IMR-90 (cell line): Measurements from ENCODE around the gene COL4A1. TPM values are rescaled to one million over a fixed set of nuclear protein-coding genes. Genes with fewer than 3 reads are reported as not detected.

ENCODE experiments used
- ATAC-seq: fragments of 200-7000 bp; cut with Tn5 transposase; 2 replicates; pipeline ENCODE4 v1.9.1; 2020; ENCODE audit warnings: low read depth, mild to moderate bottlenecking, moderate library complexity
- BruUV-seq: library from RNA; stranded (reverse); fragments of 400-500 nt; replicated peaks from 2 replicates; lab custom pipeline; 2021; lab: Mats Ljungman, UMichigan
- CTCF ChIA-PET: fragments of 300-600 bp; formaldehyde crosslinking; extraction: SDS; loops from one replicate; lab custom pipeline; 2021; ENCODE audit warnings: antibody characterized with exemption; lab: Yijun Ruan, JAX
- POLR2A ChIA-PET: fragments of 300-600 bp; sonication (Branson Sonifier 250); formaldehyde crosslinking; loops from one replicate; lab custom pipeline; 2022; ENCODE audit warnings: antibody characterized with exemption; ENCODE audit not compliant: unreplicated experiment; lab: Charles Lee
- DNase-seq: peaks from one replicate; pipeline ENCODE4 v3.0.0; 2013
- H2AFZ ChIP-seq: replicated peaks from 2 replicates; pipeline ENCODE3; 2013; ENCODE audit warnings: low read length, mild to moderate bottlenecking; ENCODE audit not compliant: poor library complexity
- H2AK5ac ChIP-seq: 2 replicates; pipeline ENCODE4 v1.6.1; 2013; ENCODE audit warnings: low read depth, low read length, inconsistent platforms
- H2AK9ac ChIP-seq: replicated peaks from 2 replicates; pipeline ENCODE3; 2013; ENCODE audit warnings: mild to moderate bottlenecking, low read depth, low read length, moderate library complexity; ENCODE audit not compliant: poor library complexity
- H2BK120ac ChIP-seq: 2 replicates; pipeline ENCODE4 v1.6.1; 2013; ENCODE audit warnings: low read depth, low read length, inconsistent platforms
- H2BK15ac ChIP-seq: 3 replicates; pipeline ENCODE4 v1.6.1; 2013; ENCODE audit warnings: low read depth, low read length, inconsistent platforms
- H2BK20ac ChIP-seq: 2 replicates; pipeline ENCODE4 v1.6.1; 2013; ENCODE audit warnings: low read depth, mild to moderate bottlenecking, inconsistent platforms, low read length, moderate library complexity
- H2BK5ac ChIP-seq: 2 replicates; pipeline ENCODE4 v1.6.1; 2013; ENCODE audit warnings: mild to moderate bottlenecking, low read depth, low read length, inconsistent platforms; ENCODE audit not compliant: poor library complexity, severe bottlenecking
- H3K14ac ChIP-seq: replicated peaks from 2 replicates; pipeline ENCODE4 v1.6.1; 2013; ENCODE audit warnings: low read depth, low read length, inconsistent platforms
- H3K18ac ChIP-seq: 2 replicates; pipeline ENCODE4 v1.6.1; 2013; ENCODE audit warnings: low read depth, low read length, control low read depth
- H3K23ac ChIP-seq: 2 replicates; pipeline ENCODE4 v1.6.1; 2013; ENCODE audit warnings: low read depth, low read length, inconsistent platforms
- H3K27ac ChIP-seq: 2 replicates; pipeline ENCODE4 v1.5.1; 2013; ENCODE audit warnings: mild to moderate bottlenecking, control low read depth, low read length; ENCODE audit not compliant: insufficient read depth
- H3K27me3 ChIP-seq: 2 replicates; pipeline ENCODE4 v1.6.1; 2013; ENCODE audit warnings: low read length; ENCODE audit not compliant: control insufficient read depth, insufficient read depth
- H3K36me3 ChIP-seq: 2 replicates; pipeline ENCODE4 v1.6.1; 2013; ENCODE audit warnings: low read length, mixed read lengths; ENCODE audit not compliant: control insufficient read depth, insufficient read depth
- H3K4ac ChIP-seq: 2 replicates; pipeline ENCODE4 v1.6.1; 2013; ENCODE audit warnings: low read depth, low read length, inconsistent platforms
- H3K4me1 ChIP-seq: 2 replicates; pipeline ENCODE4 v1.6.1; 2013; ENCODE audit warnings: low read length, mixed read lengths; ENCODE audit not compliant: control insufficient read depth, insufficient read depth
- H3K4me2 ChIP-seq: 2 replicates; pipeline ENCODE4 v1.6.1; 2013; ENCODE audit warnings: low read depth, mild to moderate bottlenecking, control low read depth, low read length, moderate library complexity
- H3K4me3 ChIP-seq: 2 replicates; pipeline ENCODE4 v1.5.1; 2013; ENCODE audit warnings: low read depth, mild to moderate bottlenecking, control low read depth, low read length, moderate library complexity; ENCODE audit not compliant: insufficient read depth
- H3K56ac ChIP-seq: 2 replicates; pipeline ENCODE4 v1.6.1; 2013; ENCODE audit warnings: low read length, inconsistent platforms; ENCODE audit not compliant: insufficient read depth; ENCODE audit errors: extremely low read depth
- H3K79me1 ChIP-seq, 2 experiments: 2 replicates each; pipeline ENCODE4 v1.6.1; 2013; ENCODE audit warnings: low read length in 2 of 2, inconsistent platforms in 1 of 2, low read depth in 1 of 2
- H3K9ac ChIP-seq: 2 replicates; pipeline ENCODE4 v1.6.1; 2013; ENCODE audit warnings: low read depth, low read length, control low read depth
- H3K9me1 ChIP-seq: 2 replicates; pipeline ENCODE4 v1.6.1; 2013; ENCODE audit warnings: low read length, inconsistent platforms; ENCODE audit not compliant: insufficient read depth
- H3K9me3 ChIP-seq: 2 replicates; pipeline ENCODE4 v1.6.1; 2013; ENCODE audit warnings: low read length; ENCODE audit not compliant: control insufficient read depth, insufficient read depth
- H4K20me1 ChIP-seq: 2 replicates; pipeline ENCODE4 v1.6.1; 2013; ENCODE audit warnings: low read length, inconsistent platforms; ENCODE audit not compliant: insufficient read depth
- H4K5ac ChIP-seq: 2 replicates; pipeline ENCODE4 v1.6.1; 2013; ENCODE audit warnings: mild to moderate bottlenecking, low read depth, low read length, control low read depth
- H4K8ac ChIP-seq, 2 experiments: 2 replicates each; pipeline ENCODE4 v1.6.1; 2013; ENCODE audit warnings: low read depth in 2 of 2, low read length in 2 of 2, control low read depth in 1 of 2, inconsistent platforms in 1 of 2
- H4K91ac ChIP-seq: 2 replicates; pipeline ENCODE4 v1.6.1; 2013; ENCODE audit warnings: low read depth, low read length, inconsistent platforms; ENCODE audit not compliant: insufficient read depth
- CEBPB ChIP-seq: IDR thresholded peaks from 2 replicates; pipeline ENCODE4 v1.6.1; 2012; ENCODE audit warnings: low read depth, low read length, improper control_type of control experiment
- MAFK ChIP-seq: IDR thresholded peaks from 2 replicates; pipeline ENCODE4 v1.6.1; 2012; ENCODE audit warnings: low read depth, low read length, improper control_type of control experiment
- POLR2A ChIP-seq: IDR thresholded peaks from 2 replicates; pipeline ENCODE4 v1.6.1; 2012; ENCODE audit warnings: mild to moderate bottlenecking, low read depth, low read length
- RAD21 ChIP-seq: IDR thresholded peaks from 2 replicates; pipeline ENCODE4 v1.6.1; 2012; ENCODE audit warnings: low read length, improper control_type of control experiment
- RCOR1 ChIP-seq: IDR thresholded peaks from 2 replicates; pipeline ENCODE4 v1.6.1; 2012; ENCODE audit warnings: mild to moderate bottlenecking, low read length, improper control_type of control experiment; ENCODE audit not compliant: insufficient replicate concordance
- WGBS, 2 experiments: methylation state at CpG; one replicate each; pipeline versions ENCODE4 v1.1.5 to v1.1.7; 2013; ENCODE audit warnings: missing lambda C conversion rate in 2 of 2; ENCODE audit not compliant: insufficient read length in 1 of 2; ENCODE audit errors: extremely low coverage in 2 of 2; 5-methylcytosine and 5-hydroxymethylcytosine counted together
- dilution Hi-C: fragments of 300-500 bp; cut with HindIII; formaldehyde crosslinking; loops from one replicate; pipeline ENCODE4 v1.14.3; 2018; ENCODE audit warnings: low sequenced_read_pairs; ENCODE audit not compliant: unreplicated experiment
- in situ Hi-C: fragments of 300-500 bp; cut with MboI; formaldehyde crosslinking; loops from 3 replicates; pipeline ENCODE4 v1.14.3; 2019; ENCODE audit warnings: low sequenced_read_pairs, inconsistent platforms, mixed read lengths
- intact Hi-C: fragments of 100-400 bp; cut with micrococcal nuclease; formaldehyde crosslinking; loops from 2 replicates; pipeline ENCODE4 v1.10.0; 2022
- polyA plus RNA-seq, 3 experiments: library from polyadenylated mRNA; depleted of rRNA; stranded (reverse); fragments of >200 nt; gene quantifications; 2 replicates each; pipeline ENCODE4 v1.2.3, GENCODE V29; 2012; ENCODE audit warnings: low replicate concordance in 1 of 3
- total RNA-seq: library from RNA; depleted of rRNA; stranded (reverse); fragments of >200 nt; gene quantifications from 2 replicates; pipeline ENCODE4 v1.2.3, GENCODE V29; 2012
- TF ChIP-seq, protein P1 (sequence below): fragments of 150-350 bp; IDR thresholded peaks from 2 replicates; pipeline ENCODE4 v1.6.1; 2017; ENCODE audit warnings: mild to moderate bottlenecking, antibody characterized with exemption, low read length, low read depth
- TF ChIP-seq, protein P2 (sequence below): fragments of 150-350 bp; IDR thresholded peaks from 2 replicates; pipeline ENCODE4 v1.6.1; 2016; ENCODE audit warnings: low read depth, mild to moderate bottlenecking, low read length, moderate library complexity, borderline replicate concordance

COL4A1 gene
- total and polyA plus RNA-seq, 2 of the 4 experiments (the other 2 are of a cell fraction): 230 to 337 TPM

DNA sequence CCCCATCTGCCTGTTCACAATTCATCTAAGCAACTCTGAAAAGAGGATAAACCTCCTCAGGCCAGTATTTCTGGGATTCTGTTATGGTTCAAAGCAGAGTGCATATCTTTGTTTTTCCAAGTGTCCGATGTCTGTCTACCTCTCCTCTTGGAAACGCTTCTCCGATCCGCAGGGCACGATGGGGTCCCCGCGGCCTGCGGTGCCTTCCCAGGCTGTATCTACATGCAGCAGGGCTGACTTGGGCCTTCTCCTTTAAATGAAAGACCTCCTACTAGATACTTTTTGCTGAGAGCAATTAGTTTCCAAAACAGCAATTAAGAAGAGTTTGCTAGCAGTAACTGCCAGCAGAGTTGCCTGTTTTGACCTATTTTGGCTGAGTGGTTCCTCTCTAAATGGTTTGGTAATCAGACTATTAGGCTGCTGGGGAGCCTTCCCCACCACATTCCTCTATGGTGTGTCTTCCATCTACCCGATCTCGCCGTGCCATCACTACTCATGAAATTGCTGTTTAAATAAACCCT, 23.6 kb upstream of the COL4A1 start:
- Histone ChIP-seq H2BK20ac (peak overlapping the region; percentile 84), H3K14ac (peak overlapping the region; percentile 78), H3K18ac (peak overlapping the region; percentile 79), H3K4me3 (peak overlapping the region; percentile 1; the same call in 1 of the 2 replicates), H3K79me1 (peaks cover 40 to 90% of the 10 kb centered on the region in 2 experiments), H3K23ac (peak overlapping the region; percentile 81), H3K9me3 (no peaks in the 10 kb centered on the region), H3K9ac (peak overlapping the region; percentile 62), H2AK5ac (peak overlapping the region; percentile 88), H4K20me1 (peaks cover 48% of the 10 kb centered on the region), H3K27me3 (no peaks in the 10 kb centered on the region), H4K91ac (peak overlapping the region; percentile 81), H2BK120ac (peak overlapping the region; percentile 89), H3K9me1 (peaks cover 54% of the 10 kb centered on the region), H4K8ac (peak overlapping the region; percentile 45 to 77), H4K5ac (peak overlapping the region; percentile 81), H3K4me1 (peaks cover 56% of the 10 kb centered on the region), H3K4ac (peak overlapping the region; percentile 90), H3K27ac (peak overlapping the region; percentile 91), H3K4me2 (peak overlapping the region; percentile 65), H3K56ac (peak overlapping the region; percentile 68), H2BK5ac (peak overlapping the region; percentile 95), H2AFZ (no peak overlapping the region), H2BK15ac (peak overlapping the region; percentile 49; the same call in 1 of the 3 replicates), H3K36me3 (peaks cover 23% of the 10 kb centered on the region), H2AK9ac (peak overlapping the region; percentile 85)
- in situ Hi-C loops: no loop called here
- TF ChIP-seq, protein P1, sequence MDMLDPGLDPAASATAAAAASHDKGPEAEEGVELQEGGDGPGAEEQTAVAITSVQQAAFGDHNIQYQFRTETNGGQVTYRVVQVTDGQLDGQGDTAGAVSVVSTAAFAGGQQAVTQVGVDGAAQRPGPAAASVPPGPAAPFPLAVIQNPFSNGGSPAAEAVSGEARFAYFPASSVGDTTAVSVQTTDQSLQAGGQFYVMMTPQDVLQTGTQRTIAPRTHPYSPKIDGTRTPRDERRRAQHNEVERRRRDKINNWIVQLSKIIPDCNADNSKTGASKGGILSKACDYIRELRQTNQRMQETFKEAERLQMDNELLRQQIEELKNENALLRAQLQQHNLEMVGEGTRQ: no peak
- TF ChIP-seq CEBPB (peak; percentile 39; the same call in 1 of the 2 replicates), MAFK (no peak), POLR2A (peak; percentile 52), RCOR1 (no peak), RAD21 (peak; percentile 11; the same call in 1 of the 2 replicates)
- TF ChIP-seq, protein P2, sequence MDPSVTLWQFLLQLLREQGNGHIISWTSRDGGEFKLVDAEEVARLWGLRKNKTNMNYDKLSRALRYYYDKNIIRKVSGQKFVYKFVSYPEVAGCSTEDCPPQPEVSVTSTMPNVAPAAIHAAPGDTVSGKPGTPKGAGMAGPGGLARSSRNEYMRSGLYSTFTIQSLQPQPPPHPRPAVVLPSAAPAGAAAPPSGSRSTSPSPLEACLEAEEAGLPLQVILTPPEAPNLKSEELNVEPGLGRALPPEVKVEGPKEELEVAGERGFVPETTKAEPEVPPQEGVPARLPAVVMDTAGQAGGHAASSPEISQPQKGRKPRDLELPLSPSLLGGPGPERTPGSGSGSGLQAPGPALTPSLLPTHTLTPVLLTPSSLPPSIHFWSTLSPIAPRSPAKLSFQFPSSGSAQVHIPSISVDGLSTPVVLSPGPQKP: no peak
- dilution Hi-C loops: no loop called here
- peak; percentile 58 for ATAC-seq
- peak; percentile 83 for DNase-seq
- intact Hi-C loops: no loop called here
- CTCF ChIA-PET: interaction anchor here (0.5 to 1.2 kb wide), 3 partner anchors 18 to 83 kb away, joined by 3 to 5 read pairs (median 3); no protein-coding TSS in a partner anchor
- BruUV-seq: no TSS peak
- no CpG with 5 or more reads among the region's 11 CpGs for WGBS, 2 experiments
- POLR2A ChIA-PET: no interaction called here
